ENCODE results near the gene HTT. TPM values are rescaled to one million over a fixed set of nuclear protein-coding genes. Genes with fewer than 3 reads are reported as not detected.

The HTT gene
- total RNA-seq, 1 experiment from 2014 or later = 17.2 TPM

DNA sequence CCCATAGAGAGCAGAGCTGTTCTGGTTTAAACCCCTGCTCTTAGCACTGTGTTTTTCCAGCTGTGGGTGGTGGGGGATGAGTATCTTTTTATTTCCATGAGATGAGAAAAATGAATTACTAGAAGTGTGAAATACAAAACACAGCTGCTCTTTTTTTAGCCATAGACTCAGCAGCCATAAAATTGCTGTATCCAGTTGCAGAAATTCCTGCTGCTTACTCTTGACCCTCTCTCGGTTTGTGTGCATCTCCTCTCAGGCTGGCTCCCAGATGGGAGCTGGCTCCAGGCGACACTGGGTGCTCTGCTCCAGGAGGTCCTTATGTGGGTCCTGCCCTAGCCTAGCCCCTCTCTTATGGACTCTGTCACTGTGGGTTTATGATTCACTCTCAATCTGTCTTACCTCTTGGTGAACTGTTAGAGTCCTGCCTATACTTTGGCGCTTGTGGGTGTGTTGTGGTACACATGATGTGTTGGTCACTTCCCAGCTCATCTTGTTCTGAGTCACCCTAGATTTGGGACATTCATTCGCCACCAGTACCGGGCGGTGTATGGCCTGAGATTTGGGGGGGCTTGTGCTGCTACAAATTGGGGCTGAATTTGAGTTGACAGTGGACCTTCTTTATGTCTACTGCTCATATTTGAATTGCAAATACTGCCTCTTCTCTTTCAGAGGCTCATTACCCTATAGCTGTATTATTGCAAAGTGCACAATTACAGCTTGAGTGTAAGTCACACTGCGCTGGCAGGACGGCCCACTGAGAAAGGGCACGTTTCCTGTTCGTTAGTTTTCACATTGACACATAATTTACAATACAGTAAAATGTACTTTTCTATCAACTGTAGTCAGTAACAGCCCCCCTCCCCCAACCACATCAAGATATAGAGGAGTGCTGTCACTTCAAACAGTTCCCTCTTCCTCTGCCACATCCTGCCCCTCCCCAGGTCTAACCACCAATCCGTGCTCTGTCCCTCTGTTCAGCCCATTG is 127.5 kb downstream of the HTT start:
- in situ Hi-C loops (cut with HindIII; ENCODE audit: low pct_unique_long_range_greater_than_20kb, low sequenced_read_pairs) = no loop called here
- no peak for DNase-seq (ENCODE audit: low read depth, low spot score)

DNA sequence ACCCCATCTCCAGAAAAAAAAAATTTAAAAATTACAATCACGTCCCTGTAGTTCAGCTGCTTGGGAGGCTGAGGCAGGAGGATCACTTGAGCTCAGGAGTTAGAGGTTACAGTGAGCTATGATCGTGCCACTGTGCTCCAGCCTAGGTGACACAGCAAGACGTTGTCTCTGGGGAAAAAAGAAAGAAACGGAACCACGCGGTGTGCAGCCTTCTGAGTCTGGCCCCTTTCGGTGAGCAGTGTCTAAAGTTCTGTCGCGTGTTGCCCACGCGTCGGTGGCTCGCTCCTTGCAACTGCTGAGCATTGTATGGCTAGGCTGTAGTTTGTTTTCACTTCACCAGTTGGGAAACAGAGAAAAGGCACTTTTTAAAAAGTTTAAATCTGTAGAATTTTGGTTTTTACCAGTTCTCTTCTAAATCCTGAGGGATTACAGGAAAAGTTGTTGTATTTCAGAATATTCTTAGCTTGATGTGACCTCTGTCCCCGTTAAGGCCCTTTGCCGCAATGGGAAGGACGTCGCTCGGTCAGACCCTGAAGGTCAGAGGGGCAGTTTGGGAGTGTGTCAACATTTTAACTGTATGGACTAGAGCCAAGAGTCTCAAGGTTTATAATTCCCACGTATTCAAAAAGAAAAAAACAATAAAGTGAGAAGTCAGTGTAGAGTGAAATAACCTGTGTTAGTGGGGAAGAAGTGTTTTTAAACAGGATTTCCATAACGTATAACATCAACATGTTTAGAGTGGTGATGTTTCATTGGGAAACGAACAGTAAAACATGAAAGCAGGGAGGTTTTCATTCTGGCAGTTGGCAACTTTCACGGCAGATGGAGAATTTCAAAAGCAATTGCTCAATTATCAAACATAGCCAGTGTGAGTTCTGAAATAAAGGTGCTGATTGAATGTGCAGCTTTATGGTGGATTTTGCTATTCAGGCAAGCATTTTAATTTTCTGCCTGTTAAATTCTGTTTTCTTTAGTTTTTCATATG is 128.6 kb downstream of the HTT start:
- no peak for DNase-seq (ENCODE audit: low read depth, low spot score)
- in situ Hi-C loops (cut with HindIII; ENCODE audit: low pct_unique_long_range_greater_than_20kb, low sequenced_read_pairs) = no loop called here

DNA sequence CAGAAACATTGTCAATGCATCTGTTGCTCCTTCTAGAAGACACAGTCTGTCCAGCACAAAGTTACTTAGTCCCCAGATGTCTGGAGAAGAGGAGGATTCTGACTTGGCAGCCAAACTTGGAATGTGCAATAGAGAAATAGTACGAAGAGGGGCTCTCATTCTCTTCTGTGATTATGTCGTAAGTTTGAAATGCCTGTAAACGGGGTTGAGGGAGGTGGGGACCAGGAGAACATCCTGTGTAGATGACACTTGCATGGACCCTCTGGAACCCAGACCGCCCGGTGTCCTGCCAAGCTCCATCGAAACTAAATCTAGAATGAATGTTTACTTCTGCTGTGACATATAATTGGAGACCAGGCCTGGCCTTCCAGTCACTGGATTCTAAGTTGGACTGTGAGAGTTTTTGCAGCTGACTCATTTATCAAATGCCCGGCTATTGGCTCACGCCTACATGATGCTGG is 129.5 kb downstream of the HTT start:
- in situ Hi-C loops (cut with HindIII; ENCODE audit: low pct_unique_long_range_greater_than_20kb, low sequenced_read_pairs) = no loop called here
- DNase-seq (ENCODE audit: low read depth, low spot score) = no peak

DNA sequence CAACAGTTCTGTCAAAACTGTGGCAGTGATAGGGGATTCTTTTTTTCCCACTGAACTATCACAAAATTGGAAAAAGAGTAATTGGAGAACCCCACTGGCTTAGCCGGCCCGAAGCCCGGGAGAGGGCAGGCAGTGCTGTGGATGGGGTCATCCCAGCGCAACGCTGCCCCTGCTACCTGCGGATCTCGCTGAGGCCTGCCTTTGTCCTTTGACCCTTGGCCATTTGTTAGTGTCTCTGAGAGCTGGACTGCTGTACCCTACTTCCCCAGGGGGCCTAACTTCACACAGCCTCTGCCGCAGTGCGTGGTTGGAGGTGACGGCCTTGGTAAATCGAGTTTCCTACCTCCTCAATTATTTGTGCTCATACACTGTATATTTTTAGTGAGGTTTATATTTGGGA is 131.5 kb downstream of the HTT start:
- in situ Hi-C loops (cut with HindIII; ENCODE audit: low pct_unique_long_range_greater_than_20kb, low sequenced_read_pairs) = no loop called here
- no peak for DNase-seq (ENCODE audit: low read depth, low spot score)

DNA sequence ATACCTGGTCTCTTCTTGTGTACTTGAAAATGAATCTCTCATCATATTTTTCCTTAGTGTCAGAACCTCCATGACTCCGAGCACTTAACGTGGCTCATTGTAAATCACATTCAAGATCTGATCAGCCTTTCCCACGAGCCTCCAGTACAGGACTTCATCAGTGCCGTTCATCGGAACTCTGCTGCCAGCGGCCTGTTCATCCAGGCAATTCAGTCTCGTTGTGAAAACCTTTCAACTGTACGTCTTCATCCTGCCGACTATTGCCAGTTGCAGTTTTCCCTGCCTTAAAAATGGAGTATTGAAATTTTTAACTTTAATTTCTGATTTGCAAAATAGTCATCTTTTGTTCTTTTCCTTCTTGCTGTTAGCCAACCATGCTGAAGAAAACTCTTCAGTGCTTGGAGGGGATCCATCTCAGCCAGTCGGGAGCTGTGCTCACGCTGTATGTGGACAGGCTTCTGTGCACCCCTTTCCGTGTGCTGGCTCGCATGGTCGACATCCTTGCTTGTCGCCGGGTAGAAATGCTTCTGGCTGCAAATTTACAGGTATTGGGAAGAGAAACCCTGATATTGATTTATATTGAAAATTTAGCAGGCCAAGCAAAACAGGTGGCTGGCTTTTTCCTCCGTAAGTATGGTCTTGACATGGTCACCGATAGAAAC is 132.1 kb downstream of the HTT start:
- no peak for DNase-seq (ENCODE audit: low read depth, low spot score)
- in situ Hi-C loops (cut with HindIII; ENCODE audit: low pct_unique_long_range_greater_than_20kb, low sequenced_read_pairs) = no loop called here

DNA sequence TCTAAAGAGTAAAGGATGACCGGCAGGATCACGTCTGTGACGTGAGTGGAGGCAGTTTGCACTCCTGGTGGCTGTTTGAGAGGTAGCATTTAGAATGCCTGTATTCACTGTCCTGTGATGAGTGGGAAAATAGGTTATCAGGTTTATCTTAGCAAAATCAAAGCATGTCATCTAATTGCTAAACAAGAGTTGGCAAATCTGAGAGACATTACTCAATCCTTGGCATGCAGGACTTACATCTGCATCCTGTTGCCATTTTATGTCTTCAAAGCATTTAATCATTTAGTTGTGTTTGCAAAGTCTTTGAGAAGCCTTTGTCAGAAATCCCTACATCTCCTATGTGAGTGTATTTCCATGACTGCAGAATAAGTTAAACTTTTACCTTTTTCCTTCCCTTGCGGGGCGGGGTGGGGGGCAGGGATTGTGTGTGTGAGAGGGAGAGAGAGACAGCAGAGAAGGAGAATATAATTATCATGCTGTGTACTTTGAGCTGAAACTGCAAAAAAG is 133.1 kb downstream of the HTT start:
- in situ Hi-C loops (cut with HindIII; ENCODE audit: low pct_unique_long_range_greater_than_20kb, low sequenced_read_pairs) = no loop called here
- no peak for DNase-seq (ENCODE audit: low read depth, low spot score)

DNA sequence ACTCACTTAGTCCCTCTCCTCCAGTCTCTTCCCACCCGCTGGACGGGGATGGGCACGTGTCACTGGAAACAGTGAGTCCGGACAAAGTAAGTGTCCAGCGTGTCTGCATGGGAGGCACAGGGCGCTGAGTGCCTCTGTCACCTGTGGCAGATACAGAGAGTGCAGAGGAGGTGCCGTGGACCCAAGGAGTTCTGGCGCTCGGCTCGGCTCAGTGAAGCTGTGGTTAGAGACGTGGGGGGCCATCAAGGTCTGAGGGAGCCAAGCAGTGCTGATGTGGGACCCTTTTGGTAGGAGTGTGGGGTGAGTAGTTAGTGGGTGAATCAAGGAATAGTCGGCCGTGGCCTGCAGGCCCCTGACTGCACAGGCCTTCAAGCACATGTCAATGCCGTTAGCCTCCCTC is 134.3 kb downstream of the HTT start:
- no peak for DNase-seq (ENCODE audit: low read depth, low spot score)
- in situ Hi-C loops (cut with HindIII; ENCODE audit: low pct_unique_long_range_greater_than_20kb, low sequenced_read_pairs) = no loop called here

DNA sequence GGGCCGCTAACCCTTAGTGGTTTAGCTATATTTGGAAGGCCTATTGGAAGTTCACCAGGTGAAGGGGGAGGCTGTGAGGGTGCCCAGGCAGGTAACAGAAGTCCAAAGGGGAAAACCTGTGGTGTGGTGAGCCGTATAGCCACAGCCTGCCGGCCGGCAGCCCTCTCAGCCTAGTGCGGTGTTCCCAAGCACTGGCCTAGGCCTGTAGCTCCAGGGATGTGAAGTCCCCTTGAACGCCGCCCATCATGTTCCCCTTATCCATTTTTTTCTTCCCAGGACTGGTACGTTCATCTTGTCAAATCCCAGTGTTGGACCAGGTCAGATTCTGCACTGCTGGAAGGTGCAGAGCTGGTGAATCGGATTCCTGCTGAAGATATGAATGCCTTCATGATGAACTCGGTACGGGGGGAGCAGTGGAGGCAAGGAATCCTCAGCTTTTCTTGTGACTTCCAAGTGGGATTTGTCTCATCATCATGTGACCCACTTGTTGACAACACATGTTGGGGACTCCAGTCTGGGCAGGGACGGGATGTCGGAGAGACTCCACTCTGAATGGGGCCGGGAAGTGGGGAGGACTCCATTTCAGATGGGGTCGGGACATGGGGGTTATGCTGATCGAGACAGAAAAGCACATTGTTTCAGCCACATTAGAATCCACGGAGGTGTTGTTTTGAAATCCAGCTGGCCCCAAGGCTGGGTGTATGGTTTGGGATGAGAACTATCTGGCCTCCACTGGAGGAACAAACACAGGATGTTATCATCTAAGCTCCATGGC is 135.3 kb downstream of the HTT start:
- no peak for DNase-seq (ENCODE audit: low read depth, low spot score)
- in situ Hi-C loops (cut with HindIII; ENCODE audit: low pct_unique_long_range_greater_than_20kb, low sequenced_read_pairs) = no loop called here

DNA sequence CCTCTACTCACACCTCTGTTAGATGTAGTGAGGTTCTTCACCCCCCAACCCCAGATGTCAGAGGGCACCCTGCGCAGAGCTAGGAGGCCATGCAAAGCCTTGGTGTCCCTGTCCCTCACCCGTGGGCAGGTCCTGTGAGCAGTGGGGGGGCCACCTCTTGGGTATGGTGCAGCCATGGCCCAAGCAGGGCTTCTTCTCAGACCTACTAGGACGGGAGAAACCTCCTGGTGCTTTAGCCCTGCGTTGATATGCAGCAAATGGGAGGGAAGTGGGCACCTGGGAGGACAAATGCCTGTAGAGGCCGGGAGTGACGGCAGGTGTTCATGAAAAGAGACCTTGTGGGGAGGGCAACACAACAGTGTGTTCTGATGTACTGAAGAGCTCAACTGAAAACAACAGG is 136.0 kb downstream of the HTT start:
- in situ Hi-C loops (cut with HindIII; ENCODE audit: low pct_unique_long_range_greater_than_20kb, low sequenced_read_pairs) = no loop called here
- no peak for DNase-seq (ENCODE audit: low read depth, low spot score)

DNA sequence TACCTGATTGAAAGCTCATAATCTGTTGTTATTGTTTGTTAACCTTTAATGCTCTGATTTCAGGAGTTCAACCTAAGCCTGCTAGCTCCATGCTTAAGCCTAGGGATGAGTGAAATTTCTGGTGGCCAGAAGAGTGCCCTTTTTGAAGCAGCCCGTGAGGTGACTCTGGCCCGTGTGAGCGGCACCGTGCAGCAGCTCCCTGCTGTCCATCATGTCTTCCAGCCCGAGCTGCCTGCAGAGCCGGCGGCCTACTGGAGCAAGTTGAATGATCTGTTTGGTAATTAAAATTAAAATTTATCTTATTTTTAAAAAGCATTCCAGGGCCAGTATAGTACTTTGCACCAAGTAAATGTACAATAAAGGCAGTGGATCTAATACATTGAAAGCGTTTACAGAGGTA is 137.4 kb downstream of the HTT start:
- no peak for DNase-seq (ENCODE audit: low read depth, low spot score)
- in situ Hi-C loops (cut with HindIII; ENCODE audit: low pct_unique_long_range_greater_than_20kb, low sequenced_read_pairs) = no loop called here

DNA sequence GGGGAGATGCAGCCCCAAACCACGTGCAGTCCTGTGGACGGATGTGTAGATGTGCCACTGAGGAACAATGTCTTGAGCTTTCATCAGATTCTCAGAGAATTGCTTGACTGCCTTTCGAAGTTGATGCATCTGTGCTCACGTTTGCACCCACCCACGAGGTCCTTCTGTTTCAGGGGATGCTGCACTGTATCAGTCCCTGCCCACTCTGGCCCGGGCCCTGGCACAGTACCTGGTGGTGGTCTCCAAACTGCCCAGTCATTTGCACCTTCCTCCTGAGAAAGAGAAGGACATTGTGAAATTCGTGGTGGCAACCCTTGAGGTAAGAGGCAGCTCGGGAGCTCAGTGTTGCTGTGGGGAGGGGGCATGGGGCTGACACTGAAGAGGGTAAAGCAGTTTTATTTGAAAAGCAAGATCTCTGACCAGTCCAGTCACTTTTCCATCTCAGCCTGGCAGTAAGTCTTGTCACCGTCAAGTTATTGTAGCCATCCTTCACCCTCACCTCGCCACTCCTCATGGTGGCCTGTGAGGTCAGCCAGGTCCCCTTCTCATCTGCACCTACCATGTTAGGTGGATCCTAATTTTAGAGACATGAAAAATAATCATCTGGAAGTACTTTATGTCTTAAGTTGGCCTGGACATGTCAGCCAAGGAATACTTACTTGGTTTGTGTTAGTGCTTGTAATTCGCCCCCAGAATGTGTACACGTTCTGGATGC is 138.1 kb downstream of the HTT start:
- in situ Hi-C loops (cut with HindIII; ENCODE audit: low pct_unique_long_range_greater_than_20kb, low sequenced_read_pairs) = no loop called here
- DNase-seq (ENCODE audit: low read depth, low spot score) = no peak

DNA sequence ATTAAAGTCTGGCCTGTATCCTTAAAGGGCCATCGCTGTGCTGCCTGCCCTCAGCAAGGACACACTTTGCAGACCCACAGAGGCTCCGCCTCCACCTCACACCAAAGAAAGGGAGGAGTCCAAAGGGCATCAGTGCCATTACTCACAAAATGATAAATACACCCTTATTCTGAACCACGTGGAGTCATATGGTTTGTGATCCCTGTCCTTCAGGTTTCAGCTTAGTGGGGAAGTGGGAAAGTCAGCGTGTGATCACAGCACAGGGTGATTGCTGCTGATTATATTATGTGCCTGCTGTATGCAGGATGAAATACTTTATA is 138.6 kb downstream of the HTT start:
- peak; percentile 21 for DNase-seq (ENCODE audit: low read depth, low spot score)
- in situ Hi-C loops (cut with HindIII; ENCODE audit: low pct_unique_long_range_greater_than_20kb, low sequenced_read_pairs) = no loop called here

DNA sequence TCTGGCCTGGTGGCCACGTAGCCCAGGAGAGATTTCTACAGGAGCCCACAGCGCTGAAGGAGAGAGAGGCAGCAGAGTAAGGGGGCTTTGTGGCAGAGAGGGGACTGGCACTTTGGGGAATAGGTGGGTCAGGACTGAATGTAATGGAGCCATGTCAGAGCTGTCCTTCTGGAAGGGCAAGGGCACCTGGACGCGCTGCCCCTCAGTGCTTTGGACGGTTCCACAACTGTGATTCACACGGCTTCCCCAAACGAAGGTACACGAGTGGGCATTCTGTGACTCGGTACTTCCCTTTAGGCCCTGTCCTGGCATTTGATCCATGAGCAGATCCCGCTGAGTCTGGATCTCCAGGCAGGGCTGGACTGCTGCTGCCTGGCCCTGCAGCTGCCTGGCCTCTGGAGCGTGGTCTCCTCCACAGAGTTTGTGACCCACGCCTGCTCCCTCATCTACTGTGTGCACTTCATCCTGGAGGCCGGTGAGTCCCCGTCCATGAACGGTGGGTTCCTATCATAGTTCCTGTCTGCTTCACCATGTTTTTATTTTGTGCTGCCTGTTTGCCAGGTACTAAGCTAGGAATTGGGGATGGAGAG is 139.3 kb downstream of the HTT start:
- in situ Hi-C loops (cut with HindIII; ENCODE audit: low pct_unique_long_range_greater_than_20kb, low sequenced_read_pairs) = no loop called here
- DNase-seq (ENCODE audit: low read depth, low spot score) = no peak

DNA sequence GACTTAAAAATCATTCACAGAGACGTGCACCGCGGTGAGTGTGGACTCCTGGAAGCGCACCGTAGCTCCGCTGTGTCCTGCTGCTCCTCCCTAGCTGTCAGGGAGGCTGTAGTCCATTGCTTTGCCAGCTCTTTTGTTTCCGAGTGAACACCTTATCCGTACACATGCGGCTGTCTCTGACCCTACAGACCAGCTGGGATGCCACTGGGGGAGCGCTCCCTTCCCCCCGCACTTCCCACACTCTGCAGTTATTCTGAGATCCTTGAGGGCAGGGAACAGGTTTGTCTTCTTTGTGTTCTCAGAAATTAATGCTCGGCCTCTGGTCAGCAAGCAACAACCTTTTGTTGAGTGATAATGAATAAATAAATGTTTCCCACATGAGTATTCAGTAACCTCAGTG is 140.8 kb downstream of the HTT start:
- DNase-seq (ENCODE audit: low read depth, low spot score) = no peak
- in situ Hi-C loops (cut with HindIII; ENCODE audit: low pct_unique_long_range_greater_than_20kb, low sequenced_read_pairs) = no loop called here

DNA sequence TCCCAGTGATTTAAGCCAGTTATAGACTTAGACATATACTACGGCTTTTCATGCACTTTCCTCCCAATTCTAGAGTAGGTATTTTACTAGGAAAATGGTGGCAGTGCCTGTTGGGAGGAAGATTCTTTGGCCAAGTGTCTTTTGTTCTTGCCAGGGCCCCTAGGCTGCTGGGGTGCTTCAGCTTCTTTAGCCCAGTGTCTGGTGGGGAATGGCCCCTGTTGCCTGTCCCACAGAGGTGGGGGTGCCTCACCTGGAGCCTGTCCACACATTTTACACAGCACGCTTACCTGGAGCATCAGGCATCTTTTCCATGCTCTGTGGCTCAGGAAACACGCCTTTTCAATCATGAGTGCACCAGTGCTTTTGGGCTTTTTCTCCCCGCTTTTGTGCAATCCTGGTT is 141.3 kb downstream of the HTT start:
- no peak for DNase-seq (ENCODE audit: low read depth, low spot score)
- in situ Hi-C loops (cut with HindIII; ENCODE audit: low pct_unique_long_range_greater_than_20kb, low sequenced_read_pairs) = no loop called here

DNA sequence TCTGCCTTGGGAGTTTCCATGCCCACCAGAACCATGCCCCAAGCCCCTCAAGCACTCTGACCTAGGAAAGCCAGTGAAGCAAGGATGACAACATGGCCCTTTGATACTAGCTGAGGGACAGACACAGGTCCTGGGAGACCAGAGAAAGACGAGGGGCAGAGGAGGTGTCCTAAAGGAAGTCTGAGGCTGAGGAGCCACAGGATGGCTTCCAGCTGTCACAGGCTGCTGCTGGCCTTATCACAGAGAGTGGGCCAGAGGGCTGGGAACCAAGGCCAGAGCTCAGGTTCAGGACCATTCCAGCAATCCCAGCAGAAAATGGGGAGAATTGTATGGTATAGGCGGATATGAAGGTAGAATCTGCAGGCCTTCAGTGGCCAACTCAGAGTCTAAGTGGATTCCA is 142.8 kb downstream of the HTT start:
- in situ Hi-C loops (cut with HindIII; ENCODE audit: low pct_unique_long_range_greater_than_20kb, low sequenced_read_pairs) = no loop called here
- DNase-seq (ENCODE audit: low read depth, low spot score) = no peak
